Duodenal mucosa (tissue), 2 donors: ENCODE results near the gene TMEM114.
"Not testable (repeated sequence)": the region's sequence is repeated elsewhere in the genome, so short reads cannot be mapped to it uniquely, and the experiment has no call there.

Experiments used
- H3K27ac ChIP-seq: one replicate; pipeline ENCODE4 v1.7.0; 2013; ENCODE audit warnings: low read depth, low read length
- H3K27me3 ChIP-seq, 2 donors: one replicate each; pipeline ENCODE4 v1.7.0; 2013; ENCODE audit warnings: low read length in 2 of 2, control low read depth in 1 of 2; ENCODE audit not compliant: insufficient read depth in 2 of 2, control insufficient read depth in 1 of 2
- H3K36me3 ChIP-seq, 2 donors: one replicate each; pipeline ENCODE4 v1.7.0; 2013; ENCODE audit warnings: low read length in 2 of 2, control low read depth in 1 of 2; ENCODE audit not compliant: insufficient read depth in 2 of 2, control insufficient read depth in 1 of 2
- H3K4me1 ChIP-seq, 2 donors: one replicate each; pipeline ENCODE4 v1.7.0; 2013; ENCODE audit warnings: low read length in 2 of 2, control low read depth in 1 of 2; ENCODE audit not compliant: insufficient read depth in 2 of 2, control insufficient read depth in 1 of 2
- H3K4me3 ChIP-seq, 2 donors: one replicate each; pipeline ENCODE4 v1.7.0; 2013; ENCODE audit warnings: low read length in 2 of 2, low read depth in 1 of 2
- H3K9ac ChIP-seq, 2 donors: one replicate each; pipeline ENCODE4 v1.7.0; 2013; ENCODE audit warnings: low read length in 2 of 2, low read depth in 1 of 2
- H3K9me3 ChIP-seq, 2 donors: one replicate each; pipeline ENCODE4 v1.7.0; 2013; ENCODE audit warnings: low read length in 2 of 2, control low read depth in 1 of 2; ENCODE audit not compliant: control insufficient read depth in 1 of 2

TMEM114 gene

GRCh38 chr16:8576141-8577004 lies 13.9 kb downstream of the TMEM114 start:
- no peaks in the 10 kb centered on the region for H3K9me3 ChIP-seq
- H3K4me1 ChIP-seq: no peaks in the 10 kb centered on the region
- no peaks in the 10 kb centered on the region for H3K27me3 ChIP-seq
- H3K4me3 ChIP-seq: no peak overlapping the region
- H3K9ac ChIP-seq: no peak overlapping the region
- no peak overlapping the region for H3K27ac ChIP-seq
- no peaks in the 10 kb centered on the region for H3K36me3 ChIP-seq

- no peaks in the 10 kb centered on the region for H3K9me3 ChIP-seq
- H3K4me1 ChIP-seq: no peaks in the 10 kb centered on the region
- H3K27me3 ChIP-seq: no peaks in the 10 kb centered on the region
- H3K27ac ChIP-seq: no peak overlapping the region
- H3K4me3 ChIP-seq: no peak overlapping the region
- no peaks in the 10 kb centered on the region for H3K36me3 ChIP-seq
- H3K9ac ChIP-seq: no peak overlapping the region
These were observed 14.9 kb downstream of the TMEM114 start for GRCh38 chr16:8575399-8575798.

- Histone ChIP-seq H3K27me3 (no peaks in the 10 kb centered on the region), H3K4me3 (no peak overlapping the region)
These were observed 17.2 kb downstream of the TMEM114 start for GRCh38 chr16:8572919-8573724.

GRCh38 chr16:8572063-8572918 lies 18.0 kb downstream of the TMEM114 start:
- no peaks in the 10 kb centered on the region for H3K36me3 ChIP-seq
- H3K27me3 ChIP-seq: no peaks in the 10 kb centered on the region
- H3K27ac ChIP-seq: no peak overlapping the region
- H3K4me1 ChIP-seq: no peaks in the 10 kb centered on the region
- H3K4me3 ChIP-seq: no peak overlapping the region
- H3K9ac ChIP-seq: no peak overlapping the region
- no peaks in the 10 kb centered on the region for H3K9me3 ChIP-seq

More at GRCh38 chr16:8572919-8573724, 17.2 kb downstream of the TMEM114 start:
- Histone ChIP-seq H3K9ac (no peak overlapping the region), H3K4me1 (no peaks in the 10 kb centered on the region), H3K27ac (no peak overlapping the region), H3K36me3 (no peaks in the 10 kb centered on the region), H3K9me3 (no peaks in the 10 kb centered on the region)

- Histone ChIP-seq H3K27me3 (no peaks in the 10 kb centered on the region), H3K9ac (no peak overlapping the region), H3K9me3 (no peaks in the 10 kb centered on the region), H3K4me1 (no peaks in the 10 kb centered on the region), H3K4me3 (no peak overlapping the region), H3K36me3 (no peaks in the 10 kb centered on the region), H3K27ac (no peak overlapping the region)
These were observed 19.2 kb downstream of the TMEM114 start for GRCh38 chr16:8571061-8571596.

- H3K36me3 ChIP-seq, H3K9me3 ChIP-seq, H3K4me3 ChIP-seq, H3K27ac ChIP-seq, H3K9ac ChIP-seq, H3K4me1 ChIP-seq, H3K27me3 ChIP-seq: not testable (repeated sequence)
These were observed 19.9 kb downstream of the TMEM114 start for GRCh38 chr16:8570393-8570792.

DNA sequence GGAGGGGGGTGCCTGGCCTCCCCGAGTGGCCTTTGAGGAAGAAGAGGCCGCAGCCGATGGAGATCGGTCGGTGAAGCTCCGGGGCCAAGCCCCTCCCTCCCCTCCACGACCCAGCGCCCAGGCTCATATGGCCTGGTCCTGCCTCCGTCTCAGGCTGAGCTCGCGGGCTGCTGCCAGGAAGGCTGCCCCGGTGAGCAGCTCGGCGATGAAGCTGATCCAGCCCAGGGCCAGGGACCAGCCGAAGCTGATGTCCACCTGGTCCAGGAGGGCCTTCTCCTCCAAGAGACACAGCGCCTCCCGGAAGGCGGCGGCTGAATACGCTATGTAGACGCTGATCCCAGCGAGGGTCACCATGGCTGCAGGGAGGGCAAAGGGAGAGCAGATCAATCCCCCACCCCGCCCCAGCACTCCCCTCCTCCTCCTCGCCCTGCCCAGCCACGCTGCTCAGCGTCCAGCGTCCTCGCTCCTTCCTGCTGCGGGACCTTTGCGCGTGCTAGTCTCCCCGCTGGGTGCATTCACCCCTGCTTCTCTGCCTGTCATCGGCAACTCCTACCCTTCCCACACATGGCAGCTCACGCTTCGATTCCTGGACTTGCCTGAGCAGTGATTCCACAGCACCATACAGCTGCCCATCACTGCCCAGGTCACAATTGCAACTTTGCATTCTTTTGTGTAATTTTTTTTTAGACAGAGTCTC lies 20.5 kb downstream of the TMEM114 start:
- H3K36me3 ChIP-seq: no peaks in the 10 kb centered on the region
- H3K27me3 ChIP-seq: no peaks in the 10 kb centered on the region
- no peak overlapping the region for H3K4me3 ChIP-seq
- H3K27ac ChIP-seq: no peak overlapping the region
- no peaks in the 10 kb centered on the region for H3K4me1 ChIP-seq
- no peaks in the 10 kb centered on the region for H3K9me3 ChIP-seq
- no peak overlapping the region for H3K9ac ChIP-seq

- Histone ChIP-seq H3K4me1 (no peaks in the 10 kb centered on the region), H3K9ac (no peak overlapping the region), H3K4me3 (no peak overlapping the region), H3K27me3 (no peaks in the 10 kb centered on the region), H3K27ac (no peak overlapping the region), H3K36me3 (no peaks in the 10 kb centered on the region), H3K9me3 (peaks cover 0 to 3% of the 10 kb centered on the region in 2 donors)
These were observed 22.1 kb downstream of the TMEM114 start for GRCh38 chr16:8568231-8568617.

- Histone ChIP-seq H3K4me1 (no peaks in the 10 kb centered on the region), H3K4me3 (no peak overlapping the region), H3K27me3 (no peaks in the 10 kb centered on the region), H3K27ac (no peak overlapping the region), H3K36me3 (no peaks in the 10 kb centered on the region), H3K9ac (no peak overlapping the region), H3K9me3 (peaks cover 0 to 6% of the 10 kb centered on the region in 2 donors)
These were observed 22.7 kb downstream of the TMEM114 start for GRCh38 chr16:8567355-8568230.
